DMS 273 treated with DMSO at 0.1 percent for 48 hours (cell line): Measurements from ENCODE around the gene ZNF507.
"Not testable (repeated sequence)": the region's sequence is repeated elsewhere in the genome, so short reads cannot be mapped to it uniquely, and the experiment has no call there.

Experiments used
- DNase-seq: peaks from one replicate; lab custom pipeline; 2025; lab: John Stamatoyannopoulos, UW

ZNF507 gene

DNA sequence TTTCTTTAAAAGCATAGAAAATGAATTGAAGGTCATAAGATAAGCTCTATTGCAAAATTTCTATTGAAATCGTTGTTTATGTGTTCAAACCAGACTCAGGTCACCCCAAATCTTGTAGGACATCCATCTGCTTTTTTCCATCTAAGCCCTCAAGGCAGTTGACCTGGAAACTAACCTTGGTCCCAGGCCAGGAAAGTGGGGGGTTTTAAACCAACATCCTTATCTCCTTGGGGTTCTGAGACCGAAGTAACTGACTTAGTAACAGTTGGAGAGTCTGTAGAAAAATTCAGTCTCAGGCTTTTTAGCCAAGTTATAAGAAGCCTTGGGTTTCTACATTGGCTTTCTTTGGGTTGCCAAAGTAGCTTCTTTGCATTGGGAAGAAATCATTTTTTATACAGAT, 23.4 kb downstream of the ZNF507 start:
- DNase-seq, result no peak

DNA sequence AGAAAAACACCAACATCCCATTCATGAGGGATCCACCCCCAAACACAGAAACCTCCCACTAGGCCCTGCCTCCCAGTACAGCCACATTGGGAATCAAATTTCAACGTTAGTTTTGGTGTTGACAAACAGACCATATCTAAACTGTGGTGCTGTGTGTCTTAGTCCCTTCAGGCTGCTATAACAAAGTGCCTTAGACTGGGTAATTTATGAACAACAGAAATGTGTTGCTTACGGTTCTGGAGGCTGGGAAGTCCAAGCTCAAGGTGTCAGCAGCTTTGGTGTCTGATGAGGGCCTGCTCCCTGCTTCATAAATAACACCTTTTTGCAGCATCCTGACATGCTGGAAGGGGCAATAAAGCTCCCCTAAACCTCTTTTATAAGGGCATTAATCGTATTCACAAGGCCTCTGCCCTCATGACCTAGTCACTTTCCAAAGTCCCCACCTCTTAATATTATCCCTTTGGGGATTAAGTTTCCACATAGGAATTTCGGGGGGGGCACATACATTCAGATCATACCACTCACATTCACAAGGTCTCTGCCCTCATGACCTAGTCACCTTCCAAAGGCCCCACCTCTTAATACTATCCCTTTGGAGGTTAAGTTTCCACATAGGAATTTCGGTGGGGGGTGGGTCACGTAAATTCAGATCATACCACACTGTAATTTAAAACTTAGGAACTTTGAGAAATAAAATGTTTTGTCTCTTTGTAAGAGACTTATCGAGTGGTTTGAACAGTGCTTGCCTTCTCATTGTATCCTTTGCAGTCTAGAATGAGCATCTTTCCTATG, 27.5 kb downstream of the ZNF507 start:
- DNase-seq, result no peak

DNA sequence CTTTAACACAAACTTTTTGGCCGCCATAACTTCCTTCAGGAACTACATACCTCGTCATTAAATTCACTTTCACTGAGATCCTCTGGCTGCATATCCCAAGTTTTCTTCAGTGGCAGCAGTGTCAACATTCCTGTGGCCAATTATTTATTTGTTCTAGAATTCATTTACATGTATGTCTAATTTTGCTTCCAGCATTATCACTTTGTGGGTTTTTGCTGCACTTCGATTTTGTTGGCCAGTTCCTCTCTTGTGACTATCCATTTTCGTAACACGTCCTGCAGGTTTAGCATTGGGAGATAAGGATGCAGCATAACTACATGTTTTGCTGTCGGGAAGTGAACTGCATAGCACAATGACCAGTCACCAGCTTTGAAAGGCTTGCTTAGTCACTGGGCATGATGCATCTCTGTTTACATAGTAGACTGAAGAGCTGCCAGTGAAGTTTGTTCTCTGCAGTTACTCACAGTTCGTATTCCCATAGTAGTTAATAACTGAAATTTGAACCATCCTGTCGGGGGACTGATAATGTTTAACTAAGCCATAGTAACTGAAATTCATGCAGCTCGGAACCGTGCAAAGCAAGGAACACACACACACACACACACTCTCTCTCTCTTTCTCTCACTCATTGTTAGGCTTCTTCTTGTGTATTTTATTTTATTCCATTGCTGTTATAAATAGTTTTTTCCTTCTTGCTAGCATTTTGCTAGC, 28.3 kb downstream of the ZNF507 start:
- no peak for DNase-seq

DNA sequence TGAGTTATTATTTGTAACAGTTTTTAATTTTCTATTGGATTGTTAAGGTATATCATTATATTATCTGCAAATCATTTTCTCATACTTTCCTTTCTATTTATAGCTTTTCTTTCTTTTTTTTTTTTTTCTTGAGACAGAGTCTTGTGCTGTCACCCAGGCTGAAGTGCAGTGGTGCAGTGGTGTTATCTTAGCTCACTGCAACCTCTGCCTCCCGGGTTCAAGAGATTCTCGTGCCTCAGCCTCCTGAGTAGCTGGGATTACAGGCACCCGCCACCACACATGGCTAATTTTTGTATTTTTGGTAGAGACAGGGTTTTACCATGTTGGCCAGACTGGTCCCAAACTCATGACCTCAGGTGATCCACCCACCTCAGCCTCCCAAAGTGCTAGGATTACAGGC, 29.0 kb downstream of the ZNF507 start:
- DNase-seq, result not testable (repeated sequence)

DNA sequence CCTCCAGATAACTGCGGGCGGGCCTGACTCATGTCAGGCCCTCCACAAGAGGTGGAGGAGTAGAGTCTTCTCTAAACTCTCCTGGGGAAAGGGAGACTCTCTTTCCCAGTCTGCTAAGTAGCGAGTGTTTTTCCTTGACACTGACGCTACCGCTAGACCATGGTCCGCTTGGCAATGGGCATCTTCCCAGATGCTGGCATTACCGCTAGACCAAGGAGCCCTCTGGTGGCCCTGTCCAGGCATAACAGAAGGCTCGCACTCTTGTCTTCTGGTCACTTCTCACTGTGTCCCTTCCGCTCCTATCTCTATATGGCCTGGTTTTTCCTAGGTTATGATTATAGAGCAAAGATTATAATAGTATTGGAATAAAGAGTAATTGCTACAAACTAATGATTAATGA, 31.7 kb downstream of the ZNF507 start:
- not testable (repeated sequence) for DNase-seq

DNA sequence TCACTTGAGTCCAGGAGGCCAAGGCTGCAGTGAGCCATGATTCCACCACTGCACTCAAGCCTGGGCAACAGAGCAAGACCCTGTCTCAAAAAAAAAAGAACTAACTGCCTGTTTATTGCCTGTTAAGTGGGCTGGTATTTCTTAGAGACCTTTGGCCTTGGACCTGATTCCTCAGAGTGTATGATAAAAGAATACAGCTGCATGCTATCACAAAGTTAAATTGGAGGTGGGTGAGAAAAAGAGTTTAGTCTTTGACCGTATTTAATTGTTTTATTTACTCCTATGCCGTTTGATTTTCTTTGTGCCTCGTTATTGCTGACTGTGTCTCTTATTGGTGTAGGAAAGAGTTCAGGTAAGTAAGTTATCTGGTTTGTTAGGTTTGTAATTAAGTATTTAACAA, 34.9 kb downstream of the ZNF507 start:
- no peak for DNase-seq

DNA sequence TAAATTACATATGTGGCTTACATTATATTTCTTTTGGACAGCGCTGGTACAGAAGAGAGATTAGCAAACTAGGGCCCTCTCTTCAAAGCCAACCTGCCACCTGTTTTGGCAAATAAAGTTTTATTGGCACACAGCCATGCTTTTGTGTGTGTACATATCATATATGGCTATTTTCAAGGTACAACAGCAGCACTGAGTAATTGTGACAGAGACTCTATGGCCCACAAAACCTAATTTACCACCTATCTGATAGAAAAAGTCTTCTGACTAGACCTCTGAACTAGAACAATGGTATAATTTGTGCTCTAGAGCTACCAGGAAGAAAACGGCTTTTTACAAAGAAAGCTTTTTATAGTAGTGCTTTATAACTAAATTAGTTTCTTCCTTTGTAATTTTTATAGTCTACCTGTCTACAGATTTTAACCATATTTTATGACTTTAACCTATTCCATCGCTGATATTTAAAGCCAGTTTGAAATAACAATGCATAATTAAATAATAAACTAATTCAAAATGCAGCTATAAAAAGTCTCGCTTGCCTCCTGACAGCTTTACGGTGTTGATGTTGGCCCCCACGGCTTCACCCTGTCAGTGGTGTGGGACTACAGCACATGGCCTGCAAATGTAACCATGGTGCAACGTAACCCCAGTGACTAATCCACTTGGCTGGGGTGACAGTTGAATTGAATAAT, 42.4 kb downstream of the ZNF507 start:
- no peak for DNase-seq

DNA sequence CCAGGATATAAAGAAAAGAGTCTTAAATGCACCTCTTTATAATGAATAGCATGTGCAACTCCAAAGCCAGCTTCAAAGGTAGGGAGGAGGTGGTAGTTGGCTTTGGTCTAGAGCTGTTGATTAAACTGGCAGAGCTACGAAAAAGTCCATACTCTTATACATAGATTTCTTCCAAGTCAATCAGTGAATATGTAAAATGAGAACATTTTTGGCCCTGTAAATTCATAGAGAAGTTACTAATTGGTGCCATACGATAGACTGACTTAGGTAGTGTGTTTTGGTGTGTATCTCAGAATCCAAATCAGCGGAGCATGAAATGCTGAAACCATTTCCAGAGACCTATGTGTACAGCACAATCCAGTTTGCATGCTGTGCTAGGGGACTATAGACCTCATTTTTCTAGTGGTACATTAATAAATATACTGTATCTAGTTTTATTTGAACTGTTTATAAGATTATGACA, 43.0 kb downstream of the ZNF507 start:
- DNase-seq, result no peak

DNA sequence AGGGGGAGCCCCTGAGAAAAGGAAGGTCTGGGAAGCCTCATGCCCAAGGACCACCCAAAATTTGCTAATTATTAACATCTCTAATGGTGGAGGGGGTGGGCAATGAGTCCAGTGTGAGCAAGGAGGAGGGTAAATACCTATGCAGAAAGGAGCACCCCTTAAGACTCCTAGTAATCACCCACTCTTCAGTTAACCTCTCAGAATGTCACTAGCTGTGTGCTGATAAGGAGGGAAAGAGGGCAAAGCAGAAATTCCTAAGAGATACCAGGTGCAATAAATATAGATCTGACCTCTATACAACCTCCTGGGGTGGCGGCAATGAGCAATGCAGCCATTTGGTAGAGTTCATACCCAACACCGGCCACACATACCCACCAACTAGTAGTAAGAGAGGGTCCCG, 47.5 kb downstream of the ZNF507 start:
- DNase-seq, result no peak

DNA sequence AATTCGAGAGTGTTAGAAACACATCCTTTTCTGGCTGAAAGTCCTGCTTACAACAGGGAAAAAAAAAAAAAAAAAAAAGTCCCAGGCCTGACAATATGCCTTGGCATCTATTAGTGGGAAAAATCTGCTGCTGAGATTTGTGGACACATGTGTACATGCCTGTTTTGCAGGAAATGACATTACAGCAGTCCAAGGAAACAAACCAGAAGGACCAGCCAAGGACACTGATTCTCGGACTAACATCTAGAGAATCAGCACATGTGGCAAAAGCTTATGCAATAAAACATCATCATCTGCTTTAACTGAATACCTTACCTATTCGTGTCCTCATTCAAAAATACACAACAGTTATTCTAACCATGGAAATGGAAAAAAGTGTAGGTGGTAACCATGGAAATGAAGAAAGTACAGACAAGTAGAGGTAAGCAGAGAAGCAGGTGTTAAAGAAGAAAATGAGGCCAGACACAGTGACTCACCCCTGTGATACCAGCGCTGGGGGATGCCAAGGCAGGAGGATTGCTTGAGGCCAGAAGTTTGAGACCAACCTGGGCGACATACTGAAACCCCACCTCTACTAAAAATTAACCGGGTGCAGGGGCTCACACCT, 50.7 kb downstream of the ZNF507 start:
- DNase-seq, result no peak

DNA sequence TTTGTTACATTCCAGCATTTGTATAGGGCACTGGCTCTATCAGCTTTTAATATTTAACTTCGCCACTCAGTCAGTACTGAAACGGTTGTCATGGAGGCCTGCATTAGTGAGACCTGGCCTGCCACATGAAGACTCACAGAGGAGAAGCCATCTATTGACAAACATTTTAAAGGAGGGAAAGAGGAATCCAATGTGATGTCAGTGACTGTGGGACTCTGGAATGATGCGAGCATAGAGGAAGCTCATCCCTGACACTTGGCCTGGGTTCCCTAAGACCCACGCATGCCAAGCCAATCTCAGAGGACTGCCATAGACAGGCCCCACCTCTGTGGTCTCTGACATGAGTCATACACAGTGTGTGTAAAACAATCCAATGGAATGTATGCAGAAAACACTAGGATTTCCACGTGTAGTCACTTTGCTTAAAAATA, 52.3 kb downstream of the ZNF507 start:
- no peak for DNase-seq

DNA sequence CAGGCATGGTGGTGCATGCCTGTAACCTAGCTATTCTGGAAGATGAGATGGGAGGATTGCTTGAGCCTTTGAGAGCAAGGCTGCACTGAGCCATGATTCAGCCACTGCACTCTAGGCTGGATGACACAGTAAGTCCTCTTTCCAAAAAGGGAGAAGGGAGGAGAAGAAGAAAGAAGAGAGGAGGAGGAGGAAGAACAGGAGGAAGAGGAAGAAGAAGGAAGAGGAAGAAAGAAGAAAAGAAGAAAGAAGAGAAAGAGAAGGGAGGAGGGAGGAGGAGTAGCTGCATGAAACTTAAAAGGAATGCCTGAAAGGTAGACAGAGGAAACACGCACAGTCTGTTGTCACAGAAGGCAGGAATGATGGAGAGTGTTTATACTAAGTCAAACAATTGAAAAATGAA, 56.6 kb downstream of the ZNF507 start:
- no peak for DNase-seq

DNA sequence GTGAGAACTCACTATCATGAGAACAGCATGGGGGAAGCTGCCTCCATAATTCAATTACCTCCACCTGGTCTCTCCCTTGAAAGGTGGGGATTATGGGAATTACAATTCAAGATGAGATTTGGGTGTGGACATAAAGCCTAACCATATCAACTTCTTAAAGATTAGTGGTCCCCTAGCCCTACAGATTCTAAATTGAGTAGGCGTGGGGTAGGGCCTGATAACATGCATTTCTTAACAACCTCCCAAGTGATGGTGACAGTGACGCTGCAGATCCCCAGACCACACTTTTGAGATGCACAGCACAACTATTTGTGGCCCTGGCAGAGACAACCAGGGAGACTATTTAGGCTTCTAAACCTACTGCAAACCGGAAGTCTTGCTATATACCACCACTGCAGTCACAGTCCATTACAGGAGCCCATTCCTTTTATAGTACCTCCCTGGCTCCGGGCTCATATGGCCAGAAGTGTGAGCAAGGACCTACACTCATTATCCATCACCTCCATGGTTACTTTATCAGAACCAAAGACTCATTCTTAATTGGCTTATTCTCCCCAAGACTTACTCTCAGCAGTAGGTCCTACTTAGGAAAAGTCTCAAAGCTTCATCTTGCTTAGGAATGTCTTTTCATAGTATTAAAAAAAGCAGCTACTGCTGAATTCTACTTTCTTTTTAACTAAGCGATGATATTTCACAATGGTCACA, 58.0 kb downstream of the ZNF507 start:
- DNase-seq, result no peak

DNA sequence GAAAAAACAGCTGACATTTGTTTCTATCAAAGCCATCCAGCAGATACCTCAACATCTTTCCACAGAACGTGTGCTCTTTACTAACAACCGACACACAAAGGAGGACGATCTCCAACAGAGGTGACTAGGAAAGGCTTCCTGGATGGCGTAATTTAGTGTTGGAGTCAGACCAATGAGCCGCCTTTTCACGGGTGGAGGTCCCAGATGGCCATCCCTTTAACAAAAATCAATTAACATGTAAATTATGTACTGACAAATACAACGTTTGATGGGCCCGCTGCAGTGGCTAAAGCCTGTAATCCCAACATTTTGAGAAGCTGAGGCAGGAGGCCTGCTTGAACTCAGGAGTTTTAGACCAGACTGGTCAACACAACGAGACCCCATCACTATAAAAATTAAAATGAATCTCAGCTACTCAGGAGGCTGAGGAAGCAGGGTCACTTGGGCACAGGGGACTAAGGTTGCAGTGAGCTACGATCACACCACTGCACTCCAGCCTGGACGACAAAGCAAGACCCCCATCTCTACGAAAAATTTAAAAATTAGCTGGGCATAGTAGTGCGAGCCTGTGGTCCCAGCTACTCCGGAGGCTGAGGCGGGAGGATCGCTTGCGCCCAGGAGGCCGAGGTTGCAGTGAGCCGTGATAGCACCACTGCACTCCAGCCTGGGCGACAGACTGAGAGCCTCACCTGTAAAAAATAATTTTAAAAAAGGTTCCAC, 59.0 kb downstream of the ZNF507 start:
- no peak for DNase-seq

DNA sequence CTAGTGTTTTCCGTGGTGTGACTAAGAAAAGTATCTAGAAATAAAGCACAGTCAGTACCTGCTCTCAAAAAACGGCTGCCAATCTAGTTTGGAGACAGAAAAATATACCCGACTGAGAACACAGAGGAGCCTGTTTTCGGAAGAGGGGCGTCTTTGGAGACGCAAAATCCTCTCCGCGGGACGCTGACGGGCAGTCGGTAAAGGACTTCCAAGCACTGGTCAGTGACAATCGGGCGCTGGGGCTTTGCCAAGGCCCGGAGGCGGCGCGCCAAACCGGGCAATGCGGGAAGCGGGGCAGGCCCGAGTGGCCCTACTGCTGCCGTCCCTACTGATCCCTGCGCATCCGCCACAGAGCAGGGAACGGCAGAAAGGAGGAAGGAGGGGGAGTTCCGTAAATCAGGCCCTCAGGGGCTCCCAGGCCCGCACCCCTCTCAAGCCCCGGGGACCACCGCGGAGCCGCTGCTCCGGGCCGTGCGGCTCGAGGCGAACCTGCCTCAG, 59.6 kb downstream of the ZNF507 start:
- no peak for DNase-seq

DNA sequence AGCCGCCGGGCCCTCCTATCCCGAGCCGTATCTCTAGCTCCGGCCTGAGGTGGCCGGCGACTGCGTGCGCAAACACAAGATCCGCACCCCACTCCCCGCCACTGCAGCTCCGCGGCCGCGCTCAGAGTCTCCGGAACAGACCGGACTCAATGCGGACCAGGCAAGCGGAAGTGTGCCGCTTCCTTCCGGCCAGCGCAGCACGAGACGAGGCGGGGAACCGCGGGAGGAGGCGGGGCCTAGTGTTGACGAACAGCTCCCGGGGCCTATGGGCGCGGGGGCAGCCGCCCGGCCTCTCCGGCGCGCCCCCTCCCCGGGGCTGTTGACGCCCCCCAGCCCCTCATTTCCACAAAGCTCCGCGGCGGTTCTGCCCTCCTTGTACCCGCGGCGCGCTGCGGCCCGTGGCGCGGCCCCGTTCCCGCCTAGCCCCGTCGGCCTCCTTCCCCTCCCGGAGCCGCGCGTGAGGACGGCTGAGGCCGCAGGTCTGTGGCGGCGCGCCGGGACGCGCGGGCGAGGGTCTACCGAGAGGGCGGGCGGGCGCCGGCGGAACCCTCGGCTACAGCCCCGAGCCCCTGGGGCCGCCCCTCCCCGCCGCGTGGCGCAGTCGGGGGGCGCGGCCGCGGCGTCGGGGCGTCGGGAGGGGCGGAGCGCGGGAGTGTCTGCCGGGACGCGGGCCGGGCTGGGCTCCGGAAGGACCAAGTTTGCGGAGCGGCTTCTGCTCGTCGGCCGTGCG, 60.2 kb downstream of the ZNF507 start, which contains the start of gene DPY19L3:
TSS of gene DPY19L3 (plus strand) at position 340 of the 730 bp plus-strand sequence. CDS start 2,484 bp downstream, outside the sequence.
- peak; percentile 67 for DNase-seq

DNA sequence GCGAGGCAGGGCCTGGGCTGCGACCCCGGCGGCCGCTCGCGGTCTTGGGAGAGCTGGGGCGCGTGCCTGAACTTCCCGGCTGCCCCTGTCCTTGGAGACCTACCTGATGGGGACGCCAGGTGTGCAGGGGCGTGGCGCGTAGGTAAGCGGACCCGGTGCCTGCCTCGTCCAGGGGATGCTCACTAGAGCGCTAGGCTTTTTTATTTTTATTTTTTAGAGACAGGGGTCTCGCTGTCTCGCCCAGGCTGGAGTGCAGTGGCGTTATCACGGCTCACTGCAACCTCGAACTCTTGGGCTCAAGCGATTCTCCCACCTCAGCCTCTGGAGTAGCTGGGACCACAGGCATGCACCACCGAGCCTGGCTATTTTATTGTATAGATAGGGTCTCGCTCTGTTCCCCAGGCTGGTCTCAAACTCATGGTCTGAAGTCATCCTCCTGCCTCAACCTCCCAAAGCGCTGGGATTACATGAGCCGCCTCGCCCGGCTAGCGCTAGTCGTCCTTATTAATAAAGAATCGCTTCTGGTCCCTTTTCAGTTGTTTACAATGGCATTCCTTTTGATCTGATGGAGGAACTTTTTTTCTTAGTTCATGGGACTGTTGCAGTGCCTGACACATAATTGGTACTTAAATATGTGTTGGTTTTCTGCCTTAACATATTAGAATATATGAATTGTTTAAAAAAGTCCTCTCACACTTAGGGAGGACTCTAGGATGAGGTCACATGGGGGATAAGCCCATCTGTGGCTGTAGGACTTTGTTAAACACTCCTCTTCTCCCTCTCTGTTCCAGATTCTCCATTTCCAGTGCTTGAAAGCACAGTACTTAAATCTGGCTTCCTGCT, 61.0 kb downstream of the ZNF507 start:
- no peak for DNase-seq

DNA sequence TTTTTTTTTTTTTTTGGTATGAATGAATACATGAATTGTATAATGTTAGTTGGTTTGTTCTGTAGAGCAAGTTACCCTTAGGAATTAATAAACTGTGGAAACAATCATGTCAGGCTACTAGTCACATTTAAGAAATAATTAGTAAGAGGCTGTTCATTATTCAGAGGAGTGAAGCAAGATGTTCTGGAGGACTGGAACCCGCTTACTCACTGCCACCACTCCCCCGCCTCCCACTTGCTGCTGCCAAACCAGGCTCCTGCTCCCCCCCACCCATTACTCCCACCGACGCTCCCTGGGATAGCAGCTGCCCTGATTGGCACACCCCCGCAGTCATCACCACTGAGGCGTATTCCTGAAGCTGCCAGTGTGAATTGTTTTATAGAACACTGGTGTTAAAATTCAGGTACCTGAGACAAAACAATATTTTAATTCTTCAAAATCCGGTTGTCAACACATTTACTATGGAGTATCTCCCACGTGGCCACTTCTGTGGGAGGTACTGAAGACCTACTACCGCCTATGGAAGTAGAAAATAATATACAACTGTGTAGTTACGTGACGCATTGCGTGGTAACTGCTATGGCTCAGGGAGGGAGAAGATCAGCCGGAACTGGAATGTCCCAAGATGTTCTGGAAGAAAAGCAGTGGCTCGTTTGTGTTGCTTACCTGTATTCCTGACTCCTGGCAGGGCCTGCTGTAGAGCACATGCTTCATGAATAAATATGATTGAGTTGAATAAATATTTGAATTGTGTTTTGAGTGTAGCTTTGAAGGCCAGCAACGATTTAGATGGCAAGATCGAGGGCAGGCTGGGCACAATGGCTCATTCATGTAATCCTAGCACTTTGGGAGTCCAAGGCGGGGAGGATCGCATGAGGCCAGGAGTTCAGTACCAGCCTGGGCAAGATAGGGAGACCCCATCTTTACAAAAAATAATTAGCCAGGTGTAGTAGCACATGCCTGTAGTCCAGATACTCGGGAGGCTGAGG, 61.9 kb downstream of the ZNF507 start:
- no peak for DNase-seq
